B cell (primary cell): ENCODE data around the gene ANP32D. TPM values are rescaled to one million over a fixed set of nuclear protein-coding genes. Genes with fewer than 3 reads are reported as not detected.

Experiments used
- ATAC-seq: fragments of 200-7000 bp; cut with Tn5 transposase; one replicate; pipeline ENCODE4 v1.10.0; 2021; ENCODE audit warnings: low read depth, mild to moderate bottlenecking, moderate number of reproducible peaks, moderate library complexity
- CTCF ChIA-PET: fragments of 350-600 bp; sonication (Branson Sonifier 250); formaldehyde crosslinking; loops from one replicate; lab custom pipeline; 2021; ENCODE audit warnings: antibody characterized with exemption, inconsistent platforms; lab: Charles Lee
- POLR2A ChIA-PET: fragments of 350-600 bp; sonication (Branson Sonifier 250); formaldehyde crosslinking; loops from one replicate; lab custom pipeline; 2021; ENCODE audit warnings: antibody characterized with exemption; lab: Charles Lee
- DNase-seq: peaks from one replicate; pipeline ENCODE4 v3.0.0; 2013
- H2AFZ ChIP-seq: 2 replicates; pipeline ENCODE4 v1.6.1; 2012; ENCODE audit warnings: mild to moderate bottlenecking, low read depth, low read length; ENCODE audit not compliant: insufficient read depth, poor library complexity, severe bottlenecking
- H3K27ac ChIP-seq, 2 donors: 1 replicate in 1 of 2; 2 replicates in 1 of 2; pipeline ENCODE4 v1.5.1; 2012 to 2013; ENCODE audit warnings: low read length in 2 of 2, mild to moderate bottlenecking in 2 of 2, moderate library complexity in 1 of 2
- H3K27me3 ChIP-seq, 4 experiments: fragments of 200-600 bp in 1 of 4; sonication (generic) in 1 of 4; replicated peaks in 1 of 4; 1 replicate in 2 of 4; 2 replicates in 2 of 4; pipeline versions ENCODE4 v1.6.1 to v1.7.0; 2013 to 2016; ENCODE audit warnings: low read length in 3 of 4, mild to moderate bottlenecking in 2 of 4, mixed read lengths in 1 of 4, moderate library complexity in 1 of 4; ENCODE audit not compliant: insufficient read depth in 4 of 4, control insufficient read depth in 3 of 4; ENCODE audit errors: control extremely low read depth in 1 of 4
- H3K36me3 ChIP-seq, 2 experiments: replicated peaks in 1 of 2; 1 replicate in 1 of 2; 2 replicates in 1 of 2; pipeline versions ENCODE4 v1.6.1 to v1.7.1; 2013; ENCODE audit warnings: low read length in 1 of 2; ENCODE audit not compliant: insufficient read depth in 2 of 2, control insufficient read depth in 1 of 2; ENCODE audit errors: control extremely low read depth in 1 of 2, extremely low read depth in 1 of 2
- H3K4me1 ChIP-seq, 2 donors: fragments of 200-600 bp in 1 of 2; sonication (generic) in 1 of 2; 1 replicate in 1 of 2; 2 replicates in 1 of 2; pipeline versions ENCODE4 v1.5.1 to v1.6.1; 2013 to 2017; ENCODE audit warnings: low read length in 2 of 2; ENCODE audit not compliant: control insufficient read depth in 2 of 2, insufficient read depth in 2 of 2
- H3K4me2 ChIP-seq: replicated peaks from 2 replicates; pipeline ENCODE3; 2012; ENCODE audit warnings: mild to moderate bottlenecking, low read depth, low read length; ENCODE audit not compliant: poor library complexity, severe bottlenecking
- H3K4me3 ChIP-seq, 5 experiments: fragments of 200-600 bp in 1 of 5; sonication (generic) in 1 of 5; 1 replicate in 3 of 5; 2 replicates in 2 of 5; pipeline versions ENCODE4 v1.5.1 to v1.7.0; 2011 to 2016; ENCODE audit warnings: low read length in 4 of 5, mild to moderate bottlenecking in 4 of 5, low read depth in 2 of 5, control low read depth in 1 of 5, moderate library complexity in 1 of 5; ENCODE audit not compliant: insufficient read depth in 1 of 5; ENCODE audit errors: control extremely low read depth in 1 of 5, extremely low read depth in 1 of 5
- H3K79me2 ChIP-seq: fragments of 200-600 bp; sonication (generic); one replicate; pipeline ENCODE4 v1.6.0; 2016; ENCODE audit warnings: low read length; ENCODE audit not compliant: control insufficient read depth, insufficient read depth
- H3K9ac ChIP-seq: fragments of 200-600 bp; sonication (generic); 2 replicates; pipeline ENCODE4 v1.6.1; 2017; ENCODE audit warnings: mild to moderate bottlenecking, low read length, moderate library complexity
- H3K9me3 ChIP-seq, 3 donors: one replicate each; pipeline versions ENCODE4 v1.6.1 to v1.7.1; 2013; ENCODE audit warnings: low read length in 2 of 3; ENCODE audit not compliant: control insufficient read depth in 2 of 3, insufficient read depth in 1 of 3; ENCODE audit errors: control extremely low read depth in 1 of 3
- H4K20me1 ChIP-seq: 2 replicates; pipeline ENCODE4 v1.6.0; 2012; ENCODE audit warnings: mild to moderate bottlenecking, low read length; ENCODE audit not compliant: insufficient read depth, control insufficient read depth, poor library complexity, severe bottlenecking
- H3K27ac Mint-ChIP-seq: one replicate; pipeline ENCODE4 v1.8.0; 2021; ENCODE audit warnings: mixed read lengths
- H3K27me3 Mint-ChIP-seq: one replicate; pipeline ENCODE4 v1.8.0; 2021; ENCODE audit warnings: mixed read lengths
- H3K4me1 Mint-ChIP-seq: one replicate; pipeline ENCODE4 v1.8.0; 2021; ENCODE audit warnings: mixed read lengths
- H3K4me3 Mint-ChIP-seq: one replicate; pipeline ENCODE4 v1.8.0; 2021; ENCODE audit warnings: mixed read lengths
- H3K9me3 Mint-ChIP-seq: one replicate; pipeline ENCODE4 v1.8.0; 2022; ENCODE audit warnings: mixed read lengths; ENCODE audit not compliant: insufficient read depth
- CTCF ChIP-seq: fragments of 200-600 bp; IDR thresholded peaks from one replicate; pipeline ENCODE4 v1.8.0; 2022; ENCODE audit warnings: antibody characterized with exemption, mild to moderate bottlenecking
- EZH2 ChIP-seq: IDR thresholded peaks from 2 replicates; pipeline ENCODE4 v1.6.1; 2012; ENCODE audit warnings: borderline replicate concordance, low read depth, mild to moderate bottlenecking, moderate library complexity, low read length; ENCODE audit not compliant: insufficient read depth, poor library complexity, severe bottlenecking
- whole genome bisulfite sequencing: methylation state at CpG from one replicate; pipeline ENCODE4 v1.1.5; 2013; ENCODE audit warnings: missing lambda C conversion rate; ENCODE audit not compliant: insufficient coverage; 5-methylcytosine and 5-hydroxymethylcytosine counted together
- intact Hi-C: fragments of 100-400 bp; cut with micrococcal nuclease; formaldehyde crosslinking; loops from one replicate; pipeline ENCODE4 v1.10.0; 2022
- polyA plus RNA-seq: library from polyadenylated mRNA; depleted of rRNA; stranded (reverse); fragments of >200 nt; gene quantifications from 2 replicates; pipeline ENCODE4 v1.2.3, GENCODE V29; 2012
- total RNA-seq, 2 donors: library from RNA; stranded (reverse); fragments of 120-200 nt in 1 of 2; gene quantifications; 1 replicate in 1 of 2; 2 replicates in 1 of 2; pipeline versions ENCODE4 v1.2.3 to v1.2.4, GENCODE V29; 2013 to 2022

ANP32D gene
- total and polyA plus RNA-seq, 2 donors (not counting 1 experiment from before 2014, with no cell fraction given), result not detected

- H3K27ac Mint-ChIP-seq, result no peak overlapping the region
- ChIA-PET CTCF (no interaction called here), POLR2A (no interaction called here)
- Histone ChIP-seq H3K4me1 (no peaks in the 10 kb centered on the region), H2AFZ (no peak overlapping the region), H3K9ac (no peak overlapping the region), H3K4me2 (no peak overlapping the region), H3K9me3 (no peaks in the 10 kb centered on the region), H4K20me1 (no peaks in the 10 kb centered on the region), H3K4me3 (no peak overlapping the region), H3K27me3 (peaks cover 0 to 10% (median 3%) of the 10 kb centered on the region in 4 experiments), H3K27ac (no peak overlapping the region), H3K36me3 (no peaks in the 10 kb centered on the region), H3K79me2 (no peaks in the 10 kb centered on the region)
- H3K4me1 Mint-ChIP-seq, result no peaks in the 10 kb centered on the region
- no peak overlapping the region for H3K4me3 Mint-ChIP-seq
- peaks cover 40% of the 10 kb centered on the region for H3K27me3 Mint-ChIP-seq
- intact Hi-C loops, result no loop called here
- no peak for TF ChIP-seq CTCF
- no peak for DNase-seq
- no CpG with 5 or more reads among the region's 1 CpG for WGBS
- peaks cover 5% of the 10 kb centered on the region for H3K9me3 Mint-ChIP-seq
- no peak for ATAC-seq
These were observed 17.7 kb upstream of the ANP32D start for GRCh38 chr12:48454667-48455066.

- no peak overlapping the region for H3K27ac Mint-ChIP-seq
- no peak for TF ChIP-seq CTCF
- TF ChIP-seq EZH2, result no peak
- WGBS, result no CpG with 5 or more reads among the region's 2 CpGs
- DNase-seq (no peak), ATAC-seq (no peak)
- H3K9ac ChIP-seq, result no peak overlapping the region
- H3K9me3 Mint-ChIP-seq, result peaks cover 1% of the 10 kb centered on the region
- H3K9me3 ChIP-seq, result no peaks in the 10 kb centered on the region
- ChIA-PET CTCF (no interaction called here), POLR2A (no interaction called here)
- intact Hi-C loops, result no loop called here
- H3K4me3 Mint-ChIP-seq, result no peak overlapping the region
- H3K4me1 Mint-ChIP-seq, result no peaks in the 10 kb centered on the region
- H3K27me3 Mint-ChIP-seq, result peaks cover 38% of the 10 kb centered on the region
- H3K4me1 ChIP-seq, result no peaks in the 10 kb centered on the region
- H2AFZ ChIP-seq, result no peak overlapping the region
- no peak overlapping the region for H3K27ac ChIP-seq
- H3K79me2 ChIP-seq, result no peaks in the 10 kb centered on the region
- H3K36me3 ChIP-seq, result no peaks in the 10 kb centered on the region
- no peaks in the 10 kb centered on the region for H4K20me1 ChIP-seq
- H3K27me3 ChIP-seq, result peaks cover 0 to 10% (median 7%) of the 10 kb centered on the region in 4 experiments
- H3K4me2 ChIP-seq, result no peak overlapping the region
- no peak overlapping the region for H3K4me3 ChIP-seq
These were observed 17.2 kb upstream of the ANP32D start for GRCh38 chr12:48455116-48455515.
